GM11168 (cell line): ENCODE data around the gene MED13.

Experiments used
- in situ Hi-C: fragments of 300-500 bp; cut with MboI; formaldehyde crosslinking; loops from one replicate; pipeline ENCODE4 v1.12.0; 2022; ENCODE audit warnings: low sequenced_read_pairs; ENCODE audit not compliant: unreplicated experiment

MED13 gene

GRCh38 chr17:62064791-62065563 is at the start of gene MED13:
TSS of gene MED13 (minus strand) at chr17:62065278. CDS start at chr17:62065205, 73 bp downstream.
- in situ Hi-C loops = no loop called here

GRCh38 chr17:62112229-62112628 is 47.2 kb upstream of the MED13 start:
- in situ Hi-C loops = loop anchor here (25.0 kb wide), 1 partner anchor 475 kb away; no protein-coding TSS in a partner anchor

DNA sequence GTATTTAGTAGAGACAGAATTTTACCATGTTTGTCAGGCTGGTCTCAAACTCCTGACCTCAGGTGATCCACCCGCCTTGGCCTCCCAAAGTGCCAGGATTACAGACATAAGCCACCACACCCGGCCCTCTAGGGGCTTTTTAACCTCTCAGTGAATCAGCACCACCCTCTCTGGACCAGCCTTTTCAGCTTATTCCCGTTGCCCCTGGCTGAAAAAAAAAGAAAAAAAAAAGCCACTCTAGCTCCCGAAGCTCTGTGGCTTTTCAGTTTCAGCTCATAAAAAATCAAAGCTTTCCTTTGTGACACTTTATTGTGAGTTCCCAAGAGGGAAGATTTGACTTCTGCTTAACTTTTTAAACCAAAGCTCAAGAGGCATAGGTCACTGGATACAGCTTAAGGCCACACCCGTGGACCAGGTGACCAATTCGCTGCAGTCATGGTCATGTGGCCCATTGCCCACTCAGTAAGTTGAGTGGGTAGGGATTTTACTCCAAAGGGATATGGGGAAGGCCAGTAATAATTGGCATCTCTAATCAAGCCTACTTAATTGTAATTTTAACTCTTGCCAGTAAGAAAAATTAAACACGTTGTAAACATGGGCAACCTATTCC is 46.6 kb upstream of the MED13 start:
- in situ Hi-C loops = loop anchor here (25.0 kb wide), 1 partner anchor 474 kb away; no protein-coding TSS in a partner anchor

DNA sequence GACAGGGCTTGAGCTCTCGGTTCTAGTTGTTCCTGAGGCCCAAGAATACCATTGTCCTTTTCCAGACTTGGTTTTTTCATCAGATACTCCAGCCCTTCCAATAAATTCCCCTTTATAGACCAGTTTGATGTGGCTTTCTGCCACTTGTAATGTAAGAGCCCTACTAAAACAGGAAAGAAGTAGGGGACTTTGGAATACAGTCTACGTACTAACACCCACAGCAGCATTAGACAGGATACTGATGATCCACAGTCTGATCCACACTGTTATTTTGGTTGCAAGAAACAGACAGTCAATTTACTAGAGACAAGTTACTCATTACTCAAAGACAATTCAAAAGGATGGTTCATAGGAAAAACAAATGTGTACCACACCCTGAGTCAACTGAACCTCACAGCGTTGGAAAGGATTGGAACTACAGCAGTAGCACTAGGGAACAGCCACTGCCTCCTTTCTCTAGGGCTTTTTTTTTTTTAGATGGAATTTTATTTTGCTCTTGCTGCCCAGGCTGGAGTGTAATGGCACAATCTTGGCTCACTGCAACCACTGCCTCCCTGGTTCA is 45.9 kb upstream of the MED13 start:
- in situ Hi-C loops = loop anchor here (25.0 kb wide), 1 partner anchor 474 kb away; no protein-coding TSS in a partner anchor

DNA sequence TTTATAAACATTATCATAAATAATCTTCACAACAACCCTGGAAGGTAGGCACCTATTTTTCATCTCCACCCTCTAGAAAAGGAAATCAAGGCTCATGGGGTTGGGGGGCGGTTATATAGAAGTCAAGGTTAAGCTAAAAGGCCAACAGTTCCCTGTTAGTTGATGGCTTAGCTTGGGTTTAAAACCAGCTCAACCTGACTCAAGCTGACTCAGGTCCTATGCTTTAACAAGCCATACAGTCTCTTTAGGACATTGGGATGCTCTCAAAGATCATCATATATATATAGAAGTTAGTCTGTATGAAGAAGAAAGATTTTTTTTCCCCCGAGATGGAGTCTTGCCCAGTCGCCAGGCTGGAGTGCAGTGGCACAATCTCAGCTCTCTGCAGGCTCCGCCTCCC is 44.8 kb upstream of the MED13 start:
- in situ Hi-C loops = loop anchor here (25.0 kb wide), 1 partner anchor 473 kb away; no protein-coding TSS in a partner anchor

- in situ Hi-C loops = loop anchor here (25.0 kb wide), 1 partner anchor 472 kb away; no protein-coding TSS in a partner anchor
These were observed 44.4 kb upstream of the MED13 start for GRCh38 chr17:62109378-62109902.

DNA sequence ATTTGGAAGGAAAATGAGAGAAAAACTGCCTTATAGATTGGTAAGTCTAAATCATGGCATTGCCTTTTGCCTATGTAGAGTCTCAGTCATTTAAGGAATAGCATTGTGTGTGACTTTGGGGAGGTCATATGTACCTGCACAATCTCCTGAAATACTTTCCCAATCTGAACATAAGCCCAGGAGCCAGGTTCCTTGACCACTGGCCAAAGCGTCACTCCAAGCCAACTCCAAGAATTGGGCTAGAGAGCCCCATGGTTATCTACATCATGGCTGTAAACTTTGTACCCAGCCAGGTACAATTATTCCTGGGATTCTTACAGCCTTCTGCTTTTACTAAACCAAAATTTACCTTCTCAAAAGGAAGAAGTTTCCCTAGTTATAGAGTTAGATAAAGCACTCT is 40.8 kb upstream of the MED13 start:
- in situ Hi-C loops = loop anchor here (25.0 kb wide), 1 partner anchor 469 kb away; no protein-coding TSS in a partner anchor

DNA sequence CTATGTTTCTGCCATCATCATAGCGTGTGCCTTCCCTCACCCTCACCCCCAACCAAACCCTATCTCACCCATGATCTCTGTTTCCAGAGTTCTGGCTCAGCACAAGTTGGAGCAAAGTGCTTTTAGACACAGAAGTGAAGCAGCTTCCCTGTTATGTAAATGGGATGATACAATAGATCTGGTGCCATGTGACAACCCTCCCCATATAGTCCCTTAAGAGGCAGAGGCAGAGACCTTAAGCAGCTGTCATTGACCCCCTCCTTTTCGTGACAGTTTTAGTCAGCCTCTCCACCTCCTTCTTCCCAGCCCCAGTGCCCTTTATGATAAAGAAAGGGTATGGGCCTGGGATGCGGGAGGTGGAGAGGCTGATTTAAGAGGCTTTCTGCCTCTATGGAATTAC is 40.3 kb upstream of the MED13 start:
- in situ Hi-C loops = loop anchor here (25.0 kb wide), 1 partner anchor 468 kb away; no protein-coding TSS in a partner anchor

DNA sequence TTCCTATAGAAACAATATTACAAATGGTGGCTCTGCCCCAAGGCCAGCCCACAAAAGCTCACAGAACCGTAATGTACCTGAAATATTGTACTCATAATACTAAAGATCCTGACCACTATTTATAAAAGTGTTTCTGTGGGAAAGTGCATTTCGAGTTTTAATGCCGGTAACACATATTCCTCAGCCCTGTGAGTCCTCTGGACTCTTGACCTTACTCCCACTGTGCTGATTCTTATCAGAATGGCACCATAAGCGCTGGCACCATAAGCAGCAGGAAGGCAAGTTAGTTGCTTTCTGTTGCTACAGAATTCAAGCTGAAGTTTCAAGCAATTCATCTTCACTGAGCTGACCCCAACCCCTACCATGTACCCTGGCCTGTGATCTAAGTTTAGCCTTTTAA is 36.4 kb upstream of the MED13 start:
- in situ Hi-C loops = loop anchor here (25.0 kb wide), 1 partner anchor 464 kb away; no protein-coding TSS in a partner anchor

DNA sequence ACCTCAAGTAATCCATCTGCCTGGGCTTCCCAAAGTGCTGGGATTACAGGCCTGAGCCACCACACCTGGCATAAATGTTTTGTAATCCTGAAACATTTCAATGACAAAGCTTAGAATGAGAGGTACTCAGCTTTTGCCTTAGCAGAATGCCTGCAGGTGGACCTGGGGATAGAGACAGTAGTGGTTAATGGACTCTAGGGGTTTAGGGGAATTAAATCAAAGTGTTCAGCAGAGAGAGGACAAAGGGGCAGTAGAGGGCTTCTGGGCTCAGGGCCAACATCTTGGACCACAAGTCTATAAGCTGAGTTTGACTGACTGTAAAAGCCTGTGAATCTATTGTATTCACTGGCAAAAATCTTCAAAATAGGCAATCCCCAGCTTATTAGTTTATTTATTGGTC is 36.0 kb upstream of the MED13 start:
- in situ Hi-C loops = loop anchor here (25.0 kb wide), 1 partner anchor 464 kb away; no protein-coding TSS in a partner anchor

DNA sequence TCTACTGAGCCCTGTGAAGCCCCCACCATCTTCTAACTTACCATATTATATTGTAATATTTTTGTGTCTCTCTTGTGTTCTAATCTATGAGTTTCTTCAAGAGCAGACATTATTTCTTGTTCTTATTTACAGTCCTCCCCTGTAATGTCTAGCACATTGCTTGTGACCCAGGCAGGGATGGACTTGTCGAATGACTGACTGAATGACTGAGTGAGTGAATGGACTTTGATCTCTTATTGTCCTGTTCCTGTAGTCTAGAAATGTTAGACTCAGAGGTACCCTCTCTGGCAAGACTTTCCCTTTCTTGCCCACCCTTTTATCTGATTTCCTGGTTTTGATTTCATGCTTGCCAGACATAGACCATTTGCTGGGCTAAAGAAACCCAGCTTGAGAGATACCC is 35.0 kb upstream of the MED13 start:
- in situ Hi-C loops = loop anchor here (25.0 kb wide), 1 partner anchor 463 kb away; no protein-coding TSS in a partner anchor

DNA sequence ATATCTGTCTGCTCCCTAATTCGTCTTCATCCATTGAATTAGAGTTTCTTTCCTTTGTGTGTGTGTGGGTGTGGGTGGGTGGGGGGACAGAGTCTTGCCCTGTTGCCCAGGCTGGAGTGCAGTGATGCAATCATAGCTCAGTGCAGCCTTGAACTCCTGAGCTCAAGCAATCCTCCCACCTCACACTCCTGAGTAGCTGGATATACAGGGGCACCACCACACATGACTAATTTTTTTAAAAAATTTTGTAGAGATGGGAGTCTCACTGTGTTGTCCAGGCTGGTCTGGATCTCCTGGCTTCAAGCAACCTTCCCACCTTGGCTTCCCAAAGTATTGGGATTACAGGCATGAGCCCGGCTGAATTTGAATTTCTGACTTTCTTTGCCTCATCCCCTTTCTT is 34.5 kb upstream of the MED13 start:
- in situ Hi-C loops = no loop called here

GRCh38 chr17:62098623-62099231 is 33.6 kb upstream of the MED13 start:
- in situ Hi-C loops = no loop called here

DNA sequence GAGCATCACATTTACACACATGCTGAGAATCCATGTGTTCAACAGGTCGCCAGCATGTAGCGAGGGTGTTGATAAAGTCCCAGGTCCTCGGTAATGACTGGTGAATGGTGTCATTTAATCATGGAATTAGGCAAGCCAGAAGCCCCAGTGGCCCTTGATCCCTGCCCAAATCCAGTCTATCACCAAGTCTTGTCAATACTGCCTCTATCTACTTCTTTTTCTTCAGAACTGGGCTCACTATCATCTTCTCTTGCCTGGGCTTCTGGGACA is 31.3 kb upstream of the MED13 start:
- in situ Hi-C loops = no loop called here

DNA sequence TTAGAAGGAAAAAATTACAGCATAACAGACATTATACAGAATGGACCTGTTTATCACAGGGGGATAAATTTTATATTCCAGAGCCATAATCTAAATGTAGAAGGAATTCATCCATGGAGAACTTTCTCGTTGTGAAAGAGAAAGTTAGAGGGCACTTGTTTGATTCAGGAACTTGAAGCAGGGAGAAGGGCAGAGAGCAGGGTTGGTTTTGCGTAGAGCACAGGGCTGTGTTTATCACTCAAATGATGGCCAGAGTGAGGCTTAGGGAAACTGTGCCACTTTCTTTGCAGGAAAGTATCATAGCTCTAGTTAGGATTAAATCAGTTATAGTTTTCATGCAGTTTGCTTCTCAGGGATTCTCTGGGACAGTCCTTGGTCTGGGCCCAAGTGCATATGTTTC is 29.1 kb upstream of the MED13 start:
- in situ Hi-C loops = no loop called here

DNA sequence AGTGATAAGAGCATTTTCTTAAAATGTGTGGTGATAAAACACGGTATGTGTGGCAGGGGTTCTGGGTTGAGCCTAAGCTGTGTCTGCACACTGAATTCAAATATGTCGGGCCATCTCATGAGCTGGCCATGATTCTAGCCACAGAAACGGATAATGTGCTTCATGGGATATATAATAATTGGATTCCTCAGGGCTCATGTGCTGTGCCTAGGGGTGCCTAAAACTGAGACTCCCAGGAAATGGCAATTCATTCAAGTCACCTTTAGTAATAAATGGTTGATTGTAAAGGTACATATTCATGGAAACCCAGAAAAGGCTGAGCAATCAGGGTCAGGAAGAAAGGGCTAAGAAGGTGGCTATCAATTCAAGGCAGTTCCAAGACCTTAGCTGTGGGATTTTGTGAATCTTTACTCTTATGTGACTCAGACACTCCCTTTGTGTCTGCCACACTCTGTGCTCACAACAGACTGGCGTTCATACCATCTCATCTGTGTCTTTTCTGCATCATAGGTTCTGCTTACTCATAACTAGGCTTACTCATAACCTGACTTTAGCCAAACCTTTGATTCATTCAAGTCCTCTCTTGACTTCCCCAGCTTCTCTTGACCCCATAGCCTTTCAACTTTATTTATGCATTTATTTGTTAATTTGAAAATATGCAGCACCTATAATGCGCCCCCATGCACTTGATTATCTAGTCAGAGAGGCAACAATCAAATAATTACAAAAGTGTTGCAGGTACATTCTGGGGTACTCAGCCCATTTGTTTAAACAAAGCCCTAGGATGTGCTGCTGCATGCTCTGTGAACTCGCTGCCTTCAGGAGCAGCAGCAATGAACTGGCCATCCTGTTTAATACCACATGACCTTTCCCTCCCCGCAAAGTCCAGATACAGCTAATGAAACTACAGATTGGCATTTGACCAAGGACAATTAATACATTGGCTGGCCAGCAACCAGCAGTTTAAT is 28.4 kb upstream of the MED13 start:
- in situ Hi-C loops = no loop called here

DNA sequence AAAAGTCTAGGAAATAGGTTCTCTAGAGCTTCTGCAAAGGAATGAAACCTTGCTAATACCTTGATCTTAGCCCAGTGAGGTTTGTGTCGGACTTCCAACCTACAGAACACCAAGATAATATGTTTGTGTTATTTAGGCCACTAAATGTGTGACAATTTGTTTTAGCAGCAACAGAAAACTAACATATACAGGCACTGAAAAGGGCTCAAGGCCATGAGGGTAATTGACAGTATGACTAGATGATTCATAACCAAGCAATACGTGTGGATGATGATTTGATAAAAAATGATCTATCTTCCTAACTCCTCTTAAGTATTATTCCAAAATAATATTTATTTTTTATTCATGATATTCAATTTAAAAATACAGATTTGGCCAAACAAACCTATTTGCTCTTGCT is 27.7 kb upstream of the MED13 start:
- in situ Hi-C loops = no loop called here

- in situ Hi-C loops = no loop called here
These were observed 26.7 kb upstream of the MED13 start for GRCh38 chr17:62091804-62092203.

DNA sequence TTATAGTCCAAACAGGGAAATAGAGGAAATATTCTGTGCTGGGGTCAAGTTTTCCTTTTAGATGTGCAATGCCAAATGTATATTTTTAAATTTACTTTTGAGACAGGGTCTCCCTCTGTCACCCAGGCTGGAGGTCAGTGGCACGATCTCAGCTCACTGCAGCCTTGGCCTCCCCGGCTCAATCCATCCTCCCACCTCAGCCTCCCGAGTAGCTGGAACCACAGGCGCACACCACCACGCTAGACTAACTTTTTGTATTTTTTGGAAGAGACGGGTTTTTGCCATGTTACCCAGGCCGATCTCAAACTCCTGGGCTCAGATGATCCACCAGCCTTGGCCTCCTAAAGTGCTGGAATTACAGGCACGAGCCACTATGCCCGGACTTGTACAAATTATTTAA is 25.8 kb upstream of the MED13 start:
- in situ Hi-C loops = no loop called here
